Heart right ventricle (tissue), 16 donors: ENCODE measurements around the gene PPBP. TPM values are rescaled to one million over a fixed set of nuclear protein-coding genes. Genes with fewer than 3 reads are reported as not detected.

ENCODE experiments used
- ATAC-seq, 8 donors: fragments of 200-7000 bp; cut with Tn5 transposase; one replicate each; pipeline ENCODE4 v1.9.1; 2020; ENCODE audit warnings: mild to moderate bottlenecking in 8 of 8, moderate library complexity in 8 of 8, moderate number of reproducible peaks in 1 of 8
- DNase-seq, 2 donors: peaks; one replicate each; pipeline ENCODE4 v3.0.0-alpha.2; 2020
- H3K27ac ChIP-seq, 10 donors: fragments of 200-600 bp; sonication (generic) in 2 of 10; one replicate each; pipeline versions ENCODE4 v1.5.0 to v1.8.0; 2020 to 2022; ENCODE audit warnings: mild to moderate bottlenecking in 3 of 10
- H3K27me3 ChIP-seq, 7 donors: fragments of 200-600 bp; one replicate each; pipeline ENCODE4 v1.8.0; 2021 to 2022; ENCODE audit warnings: mild to moderate bottlenecking in 2 of 7
- H3K36me3 ChIP-seq, 9 donors: fragments of 200-600 bp; sonication (generic) in 1 of 9; one replicate each; pipeline versions ENCODE4 v1.5.0 to v1.8.0; 2020 to 2022; ENCODE audit warnings: mild to moderate bottlenecking in 2 of 9
- H3K4me1 ChIP-seq, 9 donors: fragments of 200-600 bp; sonication (generic) in 1 of 9; one replicate each; pipeline versions ENCODE4 v1.5.0 to v1.8.0; 2020 to 2022; ENCODE audit warnings: mild to moderate bottlenecking in 4 of 9
- H3K4me3 ChIP-seq, 10 donors: fragments of 200-600 bp; sonication (generic) in 2 of 10; one replicate each; pipeline versions ENCODE4 v1.5.0 to v1.8.0; 2020 to 2022; ENCODE audit warnings: mild to moderate bottlenecking in 7 of 10, moderate library complexity in 2 of 10
- H3K9me3 ChIP-seq, 11 donors: fragments of 200-600 bp in 10 of 11; sonication (generic) in 2 of 11; one replicate each; pipeline versions ENCODE4 v1.5.0 to v1.8.0; 2013 to 2022; ENCODE audit warnings: mild to moderate bottlenecking in 2 of 11, control low read depth in 1 of 11, moderate library complexity in 1 of 11
- WGBS, 2 donors: extraction: QIAGEN DNeasy Blood & Tissue Kit; methylation state at CpG; one replicate each; pipeline ENCODE4 v1.1.7; 2013; ENCODE audit warnings: inconsistent platforms in 1 of 2; 5-methylcytosine and 5-hydroxymethylcytosine counted together
- intact Hi-C, 10 donors: fragments of 100-400 bp; cut with DNase I; formaldehyde crosslinking; loops; one replicate each; pipeline versions ENCODE4 v1.11.1 to v1.14.2; 2022
- long read RNA-seq, 3 donors: library from polyadenylated mRNA; unstranded; transcript quantifications; one replicate each; pipeline ENCODE4 v2.0.0, GENCODE V29; 2020 to 2021
- polyA plus RNA-seq, 2 donors: library from polyadenylated mRNA; stranded (reverse); fragments of 200-250 nt; gene quantifications; one replicate each; pipeline ENCODE4 v1.2.3, GENCODE V29; 2013
- total RNA-seq, 10 donors: library from RNA; stranded (reverse); fragmentation: NEBNext Ultra II Directional in 3 of 10; extraction: Animal tissue kit (Norgen Biotek cat#: 25700) in 3 of 10; gene quantifications; one replicate each; pipeline versions ENCODE4 v1.2.1 to v1.2.4, GENCODE V29; 2021 to 2023
- TF ChIP-seq, protein P1 (sequence below), 9 donors: fragments of 200-600 bp; sonication (generic) in 2 of 9; IDR thresholded peaks; one replicate each; pipeline versions ENCODE4 v1.5.0 to v1.8.0; 2021 to 2022; ENCODE audit warnings: antibody characterized with exemption in 9 of 9, mild to moderate bottlenecking in 5 of 9, moderate library complexity in 1 of 9
- donor health status: Arrhythmogenic right ventricular cardiomyopathy.
- donor health status: ischemic (EF 13 %, LVEDD 7.1; RV severe dilation, severe dysfunction).
- donor health status: healthy with polysubstance abuse.
- donor health status: DM: no; HTN: yes; CAD: no.
- donor health status: DM: no; HTN: no; CAD: no.
- donor health status: ischemic (EF 25% LVEDD 6.9; RV normal size, moderate dysfunction).
- donor health status: ischemic (EF 25% LVEDD 5.7; RV mildly dilated, moderate dysfunction).
- donor health status: healthy.
- donor health status: DM: yes; HTN: yes; CAD: no.
- donor health status: Ischemic cardiomyopathy.
- donor health status: ischemic (EF 35%, LVEDD 5.7; RV mildly dilated, moderate dysfunction).
- donor health status: nonischemic (EF 11% LVEDD 7.7; RV severe dilation, severe dysfunction).
- donor health status: DM: yes; HTN: yes; CAD: no.
- donor health status: PGD.
- donor health status: ischemic (EF 29% LVEDD 5.4; RV normal size, mild dysfunction).
- donor health status: nonischemic (EF 23%, LVEDD 6.1; RV moderate dilation, normal function).

The PPBP gene, protein sequence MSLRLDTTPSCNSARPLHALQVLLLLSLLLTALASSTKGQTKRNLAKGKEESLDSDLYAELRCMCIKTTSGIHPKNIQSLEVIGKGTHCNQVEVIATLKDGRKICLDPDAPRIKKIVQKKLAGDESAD
- total RNA-seq (1 to 10 TPM in 2 of 10 donors, under 1 TPM in 5, not detected in 3; 0.42 to 1.5 (median 0.50) TPM), polyA plus RNA-seq (under 1 TPM in 1 of 2 donors, not detected in 1; 0.58 TPM)
- long read RNA-seq, donor 1, result 0 reads
- long read RNA-seq, donor 2, result 0 reads
- long read RNA-seq, donor 3, result 0 reads

DNA sequence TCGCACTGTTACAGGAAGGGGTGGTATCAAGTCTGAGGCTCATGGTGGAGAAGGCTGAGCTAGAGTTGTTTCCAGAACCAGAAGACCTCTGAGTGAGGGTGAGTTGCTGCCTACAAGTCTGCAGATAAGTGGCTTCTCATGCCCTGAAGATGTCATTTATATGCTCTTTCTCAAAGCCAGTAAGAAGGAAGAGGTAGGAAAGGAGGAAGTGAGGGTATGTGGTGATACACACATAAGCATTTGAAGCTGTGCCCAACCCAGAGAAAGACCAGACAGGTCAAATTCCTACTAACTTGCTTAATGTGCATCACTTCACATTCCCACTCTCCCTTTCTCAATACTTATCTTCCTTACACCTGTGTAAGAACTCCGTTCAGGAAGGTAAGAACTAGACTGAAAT, at the start of gene PPBP:
PPBP (minus strand) TSS at position 130 of the 400 bp plus-strand sequence; CDS start at position 43, 87 bp downstream.
- H3K36me3 ChIP-seq, result no peaks in the 10 kb centered on the region
- H3K9me3 ChIP-seq, result peaks cover 0 to 2% (median 0%) of the 10 kb centered on the region in 11 donors
- no peak within 1 kb of the TSS for H3K27ac ChIP-seq
- H3K27me3 ChIP-seq, result peaks cover 0 to 14% (median 0%) of the 10 kb centered on the region in 7 donors
- WGBS, 2 donors, result 81 to 84% methylated on average over 2 of the region's 2 CpGs
- ATAC-seq (no peak), DNase-seq (no peak)
- TF ChIP-seq, protein P1, sequence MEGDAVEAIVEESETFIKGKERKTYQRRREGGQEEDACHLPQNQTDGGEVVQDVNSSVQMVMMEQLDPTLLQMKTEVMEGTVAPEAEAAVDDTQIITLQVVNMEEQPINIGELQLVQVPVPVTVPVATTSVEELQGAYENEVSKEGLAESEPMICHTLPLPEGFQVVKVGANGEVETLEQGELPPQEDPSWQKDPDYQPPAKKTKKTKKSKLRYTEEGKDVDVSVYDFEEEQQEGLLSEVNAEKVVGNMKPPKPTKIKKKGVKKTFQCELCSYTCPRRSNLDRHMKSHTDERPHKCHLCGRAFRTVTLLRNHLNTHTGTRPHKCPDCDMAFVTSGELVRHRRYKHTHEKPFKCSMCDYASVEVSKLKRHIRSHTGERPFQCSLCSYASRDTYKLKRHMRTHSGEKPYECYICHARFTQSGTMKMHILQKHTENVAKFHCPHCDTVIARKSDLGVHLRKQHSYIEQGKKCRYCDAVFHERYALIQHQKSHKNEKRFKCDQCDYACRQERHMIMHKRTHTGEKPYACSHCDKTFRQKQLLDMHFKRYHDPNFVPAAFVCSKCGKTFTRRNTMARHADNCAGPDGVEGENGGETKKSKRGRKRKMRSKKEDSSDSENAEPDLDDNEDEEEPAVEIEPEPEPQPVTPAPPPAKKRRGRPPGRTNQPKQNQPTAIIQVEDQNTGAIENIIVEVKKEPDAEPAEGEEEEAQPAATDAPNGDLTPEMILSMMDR (IDR thresholded peaks at IDR 0.05), result no peak
- no peak within 1 kb of the TSS for H3K4me3 ChIP-seq
- intact Hi-C loops, result no loop called here
- no peaks in the 10 kb centered on the region for H3K4me1 ChIP-seq

DNA sequence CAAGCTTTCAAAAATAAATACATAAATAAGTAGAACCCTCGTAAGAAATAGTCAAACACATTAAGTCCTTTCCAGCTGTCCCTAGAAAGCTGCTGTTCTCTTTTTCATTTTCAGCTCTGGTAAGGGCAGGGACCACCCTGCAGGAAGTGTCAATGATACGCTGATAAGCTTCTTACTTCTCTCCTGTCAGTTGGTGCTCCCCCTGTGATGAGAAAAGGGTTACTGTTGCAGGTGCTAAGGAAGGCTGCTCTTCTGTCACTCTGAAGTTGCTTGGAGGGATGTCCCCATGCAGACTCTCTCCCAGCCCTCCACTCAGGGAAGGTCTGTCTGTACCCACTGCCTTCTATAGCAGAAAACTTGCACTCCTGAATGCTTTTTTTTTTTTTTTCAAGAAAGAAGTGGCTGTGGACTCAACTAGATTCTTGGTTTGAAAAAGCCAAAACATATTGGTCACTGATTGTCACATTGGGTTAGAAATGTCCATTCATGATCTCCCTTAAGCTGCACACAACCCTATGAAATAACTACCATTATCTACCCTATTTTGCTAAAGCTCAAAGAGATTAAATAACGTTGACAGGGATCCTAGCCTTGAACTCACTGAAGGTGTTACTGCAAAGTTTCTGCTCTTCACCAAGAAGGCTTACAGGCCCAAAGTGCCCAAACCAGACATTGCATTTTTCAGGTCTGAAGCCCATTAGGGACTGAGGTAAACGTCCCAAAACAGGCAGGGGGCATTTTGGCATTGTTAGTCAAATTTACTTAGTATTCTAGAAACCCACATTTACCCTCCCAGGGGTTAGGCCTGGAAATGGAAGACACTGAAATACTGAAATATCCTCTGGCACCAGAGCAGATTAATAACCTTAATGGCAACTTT, 49.3 kb upstream of the PPBP start:
- intact Hi-C loops, result loop anchor here in 5 of 10 donors (5.0 to 10.0 kb wide), 8 partner anchors 55 to 303 kb away; partner anchors contain the start of gene CXCL2 (in 1 of the 5)
- TF ChIP-seq, protein P1 (IDR thresholded peaks at IDR 0.05), result no peak

DNA sequence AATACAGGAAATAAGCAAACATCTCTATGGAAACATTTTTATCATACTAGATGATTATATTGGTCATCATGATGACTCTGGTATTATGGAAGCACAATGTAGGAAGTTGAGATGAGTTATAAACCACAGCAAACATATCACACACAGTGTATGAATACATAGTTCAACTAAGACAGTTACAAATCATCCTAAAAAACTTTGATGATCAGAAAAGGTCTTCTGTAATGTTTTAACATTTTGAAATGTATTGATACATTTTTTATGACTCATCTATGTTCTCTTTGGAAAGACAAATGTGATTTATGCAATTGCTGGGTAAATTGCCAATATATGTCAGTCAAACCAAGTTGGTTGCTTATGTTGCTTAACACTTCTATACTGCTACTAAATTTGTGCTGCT, 45.7 kb upstream of the PPBP start:
- Histone ChIP-seq H3K27me3 (peaks cover 0 to 13% (median 0%) of the 10 kb centered on the region in 7 donors), H3K9me3 (peaks cover 0 to 4% (median 0%) of the 10 kb centered on the region in 11 donors), H3K4me1 (peaks cover 0 to 22% (median 7%) of the 10 kb centered on the region in 9 donors), H3K27ac (peak overlapping the region in 1 of 10 donors; percentile 4), H3K4me3 (no peak overlapping the region), H3K36me3 (no peaks in the 10 kb centered on the region)
- ATAC-seq (no peak), DNase-seq (no peak)
- intact Hi-C loops, result loop anchor here in 4 of 10 donors (10.0 kb wide), 4 partner anchors 71 to 299 kb away; no protein-coding TSS in a partner anchor
- TF ChIP-seq, protein P1 (IDR thresholded peaks at IDR 0.05), result no peak

More for the DNA sequence above, 49.3 kb upstream of the PPBP start:
- DNase-seq, result no peak
- H3K27ac ChIP-seq, result peak overlapping the region in 3 of 10 donors; percentile 89 to 94 (median 91)
- no peaks in the 10 kb centered on the region for H3K9me3 ChIP-seq
- H3K4me3 ChIP-seq, result peak overlapping the region in 8 of 10 donors; percentile 54 to 78 (median 72)
- peaks cover 0 to 16% (median 0%) of the 10 kb centered on the region in 7 donors for H3K27me3 ChIP-seq
- H3K4me1 ChIP-seq, result peaks cover 0 to 18% (median 7%) of the 10 kb centered on the region in 9 donors
- H3K36me3 ChIP-seq, result no peaks in the 10 kb centered on the region
- 42 to 45% methylated on average over 4 of the region's 4 CpGs for WGBS, 2 donors
- ATAC-seq, result no peak

DNA sequence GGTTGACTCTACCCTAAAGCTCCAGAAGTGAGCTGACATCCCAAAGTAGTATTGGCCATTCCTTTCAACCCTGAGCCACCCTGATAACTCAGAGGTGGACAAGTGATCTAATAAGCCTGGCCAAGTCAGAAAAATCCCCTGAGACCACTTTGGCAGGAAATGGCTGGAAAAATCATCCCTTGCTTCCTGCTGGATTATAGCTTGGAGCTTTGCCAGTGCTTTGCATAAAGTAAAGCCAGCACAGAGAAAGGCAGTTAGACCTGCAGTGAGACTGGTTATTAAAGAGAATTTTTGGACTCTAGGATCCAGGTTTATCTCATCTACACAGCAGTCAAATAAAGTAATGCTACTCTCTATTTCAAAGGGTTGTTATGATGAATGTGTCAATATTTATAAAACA, 44.1 kb upstream of the PPBP start:
- peak in 2 of 8 donors; percentile 44 to 51 for ATAC-seq
- Histone ChIP-seq H3K4me1 (peaks cover 0 to 11% (median 0%) of the 10 kb centered on the region in 9 donors), H3K4me3 (no peak overlapping the region), H3K9me3 (peaks cover 0 to 10% (median 4%) of the 10 kb centered on the region in 11 donors), H3K27ac (no peak overlapping the region), H3K27me3 (peaks cover 0 to 10% (median 0%) of the 10 kb centered on the region in 7 donors), H3K36me3 (no peaks in the 10 kb centered on the region)
- intact Hi-C loops, result loop anchor here in 4 of 10 donors (10.0 kb wide), 4 partner anchors 73 to 297 kb away; no protein-coding TSS in a partner anchor
- peak in 1 of 2 donors; percentile 25 for DNase-seq
- TF ChIP-seq, protein P1 (IDR thresholded peaks at IDR 0.05), result no peak
